K562 (cell line): ENCODE measurements around the gene CMIP.

Experiments used
- NCOA6 ChIP-seq: fragments of 450-650 bp; IDR thresholded peaks from 2 replicates; pipeline ENCODE4 v1.6.1; 2017; ENCODE audit warnings: mild to moderate bottlenecking
- POLR2A ChIP-seq: fragments of 450-650 bp; conservative IDR thresholded peaks from 2 replicates; pipeline ENCODE4 v1.6.1; 2016
- SRSF1 ChIP-seq: fragments of 200-400 bp; formaldehyde crosslinking; IDR thresholded peaks from 2 replicates; pipeline ENCODE4 v1.6.1; 2017; ENCODE audit warnings: mild to moderate bottlenecking, low read depth, low read length, moderate library complexity
- TF ChIP-seq, protein P1 (sequence below): fragments of 250-450 bp; sonication (Bioruptor Pico); IDR thresholded peaks from 2 replicates; pipeline ENCODE4 v1.4.0; 2020; ENCODE audit warnings: mild to moderate bottlenecking, moderate library complexity

GRCh38 chr16:81598083-81598482 is 153.5 kb downstream of the CMIP start:
- TF ChIP-seq NCOA6 (no peak), POLR2A (no peak), SRSF1 (no peak)
- TF ChIP-seq, protein P1, sequence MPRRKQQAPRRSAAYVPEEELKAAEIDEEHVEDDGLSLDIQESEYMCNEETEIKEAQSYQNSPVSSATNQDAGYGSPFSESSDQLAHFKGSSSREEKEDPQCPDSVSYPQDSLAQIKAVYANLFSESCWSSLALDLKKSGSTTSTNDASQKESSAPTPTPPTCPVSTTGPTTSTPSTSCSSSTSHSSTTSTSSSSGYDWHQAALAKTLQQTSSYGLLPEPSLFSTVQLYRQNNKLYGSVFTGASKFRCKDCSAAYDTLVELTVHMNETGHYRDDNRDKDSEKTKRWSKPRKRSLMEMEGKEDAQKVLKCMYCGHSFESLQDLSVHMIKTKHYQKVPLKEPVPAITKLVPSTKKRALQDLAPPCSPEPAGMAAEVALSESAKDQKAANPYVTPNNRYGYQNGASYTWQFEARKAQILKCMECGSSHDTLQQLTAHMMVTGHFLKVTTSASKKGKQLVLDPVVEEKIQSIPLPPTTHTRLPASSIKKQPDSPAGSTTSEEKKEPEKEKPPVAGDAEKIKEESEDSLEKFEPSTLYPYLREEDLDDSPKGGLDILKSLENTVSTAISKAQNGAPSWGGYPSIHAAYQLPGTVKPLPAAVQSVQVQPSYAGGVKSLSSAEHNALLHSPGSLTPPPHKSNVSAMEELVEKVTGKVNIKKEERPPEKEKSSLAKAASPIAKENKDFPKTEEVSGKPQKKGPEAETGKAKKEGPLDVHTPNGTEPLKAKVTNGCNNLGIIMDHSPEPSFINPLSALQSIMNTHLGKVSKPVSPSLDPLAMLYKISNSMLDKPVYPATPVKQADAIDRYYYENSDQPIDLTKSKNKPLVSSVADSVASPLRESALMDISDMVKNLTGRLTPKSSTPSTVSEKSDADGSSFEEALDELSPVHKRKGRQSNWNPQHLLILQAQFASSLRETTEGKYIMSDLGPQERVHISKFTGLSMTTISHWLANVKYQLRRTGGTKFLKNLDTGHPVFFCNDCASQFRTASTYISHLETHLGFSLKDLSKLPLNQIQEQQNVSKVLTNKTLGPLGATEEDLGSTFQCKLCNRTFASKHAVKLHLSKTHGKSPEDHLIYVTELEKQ (CRISPR knock-in tag) = no peak
